Right lobe of liver (tissue), 6 donors: ENCODE data around the gene TVP23C. TPM values are rescaled to one million over a fixed set of nuclear protein-coding genes. Genes with fewer than 3 reads are reported as not detected.
A peak's percentile ranks its signal among the peaks of the same experiment; 100 is the strongest.

Source experiments
- ATAC-seq, 4 donors: fragments of 200-7000 bp; cut with Tn5 transposase; one replicate each; pipeline ENCODE4 v1.9.1; 2020; ENCODE audit warnings: mild to moderate bottlenecking in 4 of 4, moderate library complexity in 4 of 4
- DNase-seq, 3 donors: peaks; one replicate each; pipeline ENCODE4 v3.0.0-alpha.2; 2020
- H3K27ac ChIP-seq, 3 donors: fragments of 200-600 bp; one replicate each; pipeline ENCODE4 v1.8.0; 2022
- H3K27me3 ChIP-seq, 2 donors: fragments of 200-600 bp; one replicate each; pipeline ENCODE4 v1.8.0; 2022
- H3K36me3 ChIP-seq, 4 donors: fragments of 200-600 bp; sonication (generic) in 1 of 4; one replicate each; pipeline versions ENCODE4 v1.5.1 to v1.8.0; 2017 to 2022; ENCODE audit warnings: control low read depth in 1 of 4
- H3K4me1 ChIP-seq, 4 donors: fragments of 200-600 bp; sonication (generic) in 1 of 4; one replicate each; pipeline versions ENCODE4 v1.5.1 to v1.8.0; 2017 to 2022; ENCODE audit warnings: control low read depth in 1 of 4
- H3K4me3 ChIP-seq, 3 donors: fragments of 200-600 bp; one replicate each; pipeline ENCODE4 v1.8.0; 2022
- H3K9me3 ChIP-seq, 4 donors: fragments of 200-600 bp; sonication (generic) in 1 of 4; one replicate each; pipeline versions ENCODE4 v1.5.1 to v1.8.0; 2017 to 2022; ENCODE audit warnings: control low read depth in 1 of 4
- CTCF ChIP-seq, 4 donors: fragments of 200-600 bp in 3 of 4; fragments of 450-650 bp in 1 of 4; IDR thresholded peaks; one replicate each; pipeline versions ENCODE4 v1.5.1 to v1.8.0; 2016 to 2022; ENCODE audit warnings: antibody characterized with exemption in 4 of 4, mild to moderate bottlenecking in 2 of 4
- POLR2A ChIP-seq: fragments of 450-650 bp; IDR thresholded peaks from one replicate; pipeline ENCODE4 v1.6.1; 2017; ENCODE audit warnings: antibody characterized with exemption, mild to moderate bottlenecking
- WGBS: methylation state at CpG from one replicate; pipeline ENCODE4 v1.1.6; 2018; ENCODE audit warnings: low coverage, low lambda C conversion rate; ENCODE audit not compliant: insufficient coverage; ENCODE audit errors: missing lambda C conversion rate; 5-methylcytosine and 5-hydroxymethylcytosine counted together
- intact Hi-C, 2 donors: fragments of 100-400 bp; cut with DNase I; formaldehyde crosslinking; loops; one replicate each; pipeline versions ENCODE4 v1.11.2 to v1.14.1; 2022
- total RNA-seq, 6 experiments: library from RNA; depleted of rRNA in 2 of 6; stranded (reverse); fragments of >200 nt in 2 of 6; fragmentation: NEBNext Ultra II Directional in 3 of 6; extraction: Animal tissue kit (Norgen Biotek cat#: 25700) in 3 of 6; gene quantifications; one replicate each; pipeline versions ENCODE4 v1.1.0 to v1.2.4, GENCODE V29; 2016 to 2023
- donor health status: DM: no; HTN: yes; CAD: no.
- donor health status: DM: no; HTN: no; CAD: no.
- donor health status: DM: no; HTN: no; CAD: no.
- donor health status: DM: no; HTN: yes; CAD: no.
- donor health status: DM: no; HTN: yes; CAD: no.

TVP23C gene
- total RNA-seq, 6 experiments from 2014 or later, result 3.5 to 6.5 (median 4.7) TPM

- H3K4me1 ChIP-seq, result no peaks in the 10 kb centered on the region
- H3K27ac ChIP-seq, result no peak overlapping the region
- WGBS, result 26% methylated on average over 5 of the region's 16 CpGs
- H3K36me3 ChIP-seq, result no peaks in the 10 kb centered on the region
- no peaks in the 10 kb centered on the region for H3K27me3 ChIP-seq
- no peak for DNase-seq
- ATAC-seq, result peak in 1 of 4 donors; percentile 11
- intact Hi-C loops, result no loop called here
- no peak overlapping the region for H3K4me3 ChIP-seq
- peak in 1 of 4 donors; percentile 7 for TF ChIP-seq CTCF (IDR thresholded peaks at IDR 0.05)
- no peak for TF ChIP-seq POLR2A
- no peaks in the 10 kb centered on the region for H3K9me3 ChIP-seq
Measured at GRCh38 chr17:15456972-15457722, 106.1 kb downstream of the TVP23C start.

GRCh38 chr17:15456496-15456895, 106.8 kb downstream of the TVP23C start:
- Histone ChIP-seq H3K36me3 (no peaks in the 10 kb centered on the region), H3K27ac (no peak overlapping the region), H3K4me3 (no peak overlapping the region), H3K9me3 (no peaks in the 10 kb centered on the region), H3K27me3 (no peaks in the 10 kb centered on the region), H3K4me1 (no peaks in the 10 kb centered on the region)
- ATAC-seq (no peak), DNase-seq (no peak)
- intact Hi-C loops, result no loop called here
- TF ChIP-seq POLR2A (no peak), CTCF (IDR thresholded peaks at IDR 0.05) (no peak)
- 77% methylated on average over 4 of the region's 6 CpGs for WGBS

- ATAC-seq (no peak), DNase-seq (no peak)
- intact Hi-C loops, result no loop called here
- H3K4me3 ChIP-seq, result no peak overlapping the region
- H3K9me3 ChIP-seq, result no peaks in the 10 kb centered on the region
- H3K36me3 ChIP-seq, result no peaks in the 10 kb centered on the region
- no peak overlapping the region for H3K27ac ChIP-seq
- no peak for TF ChIP-seq CTCF (IDR thresholded peaks at IDR 0.05)
- TF ChIP-seq POLR2A, result no peak
- 96% methylated on average over 4 of the region's 5 CpGs for WGBS
- no peaks in the 10 kb centered on the region for H3K27me3 ChIP-seq
- H3K4me1 ChIP-seq, result no peaks in the 10 kb centered on the region
Measured at GRCh38 chr17:15454346-15454745, 108.9 kb downstream of the TVP23C start.

- no peak for TF ChIP-seq CTCF (IDR thresholded peaks at IDR 0.05)
- no peak for TF ChIP-seq POLR2A
- H3K4me1 ChIP-seq, result no peaks in the 10 kb centered on the region
- H3K36me3 ChIP-seq, result no peaks in the 10 kb centered on the region
- DNase-seq (no peak), ATAC-seq (no peak)
- no peaks in the 10 kb centered on the region for H3K27me3 ChIP-seq
- intact Hi-C loops, result no loop called here
- no peaks in the 10 kb centered on the region for H3K9me3 ChIP-seq
- no peak overlapping the region for H3K4me3 ChIP-seq
- WGBS, result 80% methylated on average over 3 of the region's 3 CpGs
- no peak overlapping the region for H3K27ac ChIP-seq
Measured at GRCh38 chr17:15453782-15454181, 109.5 kb downstream of the TVP23C start.
